ENCODE data around the gene AMFR.

GRCh38 chr16:56438038-56438437 lies 12.7 kb upstream of the AMFR start:
- no peak for TF ChIP-seq CUX1 (IDR thresholded peaks at IDR 0.05; ENCODE audit: insufficient replicate concordance, low read depth, low read length)
- no peak for TF ChIP-seq CHD2 (IDR thresholded peaks at IDR 0.05; ENCODE audit: borderline replicate concordance, low read depth, low read length)
- TF ChIP-seq, protein P1, sequence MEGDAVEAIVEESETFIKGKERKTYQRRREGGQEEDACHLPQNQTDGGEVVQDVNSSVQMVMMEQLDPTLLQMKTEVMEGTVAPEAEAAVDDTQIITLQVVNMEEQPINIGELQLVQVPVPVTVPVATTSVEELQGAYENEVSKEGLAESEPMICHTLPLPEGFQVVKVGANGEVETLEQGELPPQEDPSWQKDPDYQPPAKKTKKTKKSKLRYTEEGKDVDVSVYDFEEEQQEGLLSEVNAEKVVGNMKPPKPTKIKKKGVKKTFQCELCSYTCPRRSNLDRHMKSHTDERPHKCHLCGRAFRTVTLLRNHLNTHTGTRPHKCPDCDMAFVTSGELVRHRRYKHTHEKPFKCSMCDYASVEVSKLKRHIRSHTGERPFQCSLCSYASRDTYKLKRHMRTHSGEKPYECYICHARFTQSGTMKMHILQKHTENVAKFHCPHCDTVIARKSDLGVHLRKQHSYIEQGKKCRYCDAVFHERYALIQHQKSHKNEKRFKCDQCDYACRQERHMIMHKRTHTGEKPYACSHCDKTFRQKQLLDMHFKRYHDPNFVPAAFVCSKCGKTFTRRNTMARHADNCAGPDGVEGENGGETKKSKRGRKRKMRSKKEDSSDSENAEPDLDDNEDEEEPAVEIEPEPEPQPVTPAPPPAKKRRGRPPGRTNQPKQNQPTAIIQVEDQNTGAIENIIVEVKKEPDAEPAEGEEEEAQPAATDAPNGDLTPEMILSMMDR (IDR thresholded peaks at IDR 0.05 in 2 of 3, conservative IDR thresholded peaks at IDR 0.05 in 1 of 3; ENCODE audit: control insufficient read depth in 2 of 3, extremely low read depth in 1 of 3, insufficient read depth in 1 of 3, low read depth in 3 of 3, low read length in 3 of 3), result no peak
- no peak for TF ChIP-seq EP300 (IDR thresholded peaks at IDR 0.05; ENCODE audit: borderline replicate concordance in 1 of 2, control insufficient read depth in 1 of 2, low read depth in 2 of 2, low read length in 2 of 2)

Measured in GM12878 (cell line).